ENCODE data around the gene GRID1.

Gene GRID1

GRCh38 chr10:86167762-86168128, 198.8 kb downstream of the GRID1 start:
- TF ChIP-seq CTCF (IDR thresholded peaks at IDR 0.05; ENCODE audit: insufficient read depth, missing control alignments), result no peak
- FAIRE-seq, result no peak
- DNase-seq (ENCODE audit: insufficient read length, low spot score), result no peak

GRCh38 chr10:86167121-86167761, 199.4 kb downstream of the GRID1 start:
- no peak for TF ChIP-seq CTCF (IDR thresholded peaks at IDR 0.05; ENCODE audit: insufficient read depth, missing control alignments)
- DNase-seq (ENCODE audit: insufficient read length, low spot score), result no peak
- FAIRE-seq, result no peak

- no peak for TF ChIP-seq CTCF (IDR thresholded peaks at IDR 0.05; ENCODE audit: insufficient read depth, missing control alignments)
- no peak for DNase-seq (ENCODE audit: insufficient read length, low spot score)
- FAIRE-seq, result no peak
Measured at GRCh38 chr10:86165666-86166065, 200.9 kb downstream of the GRID1 start.

GRCh38 chr10:86164960-86165630, 201.5 kb downstream of the GRID1 start:
- no peak for FAIRE-seq
- DNase-seq (ENCODE audit: insufficient read length, low spot score), result no peak
- no peak for TF ChIP-seq CTCF (IDR thresholded peaks at IDR 0.05; ENCODE audit: insufficient read depth, missing control alignments)

GRCh38 chr10:86164174-86164774, 202.3 kb downstream of the GRID1 start:
- DNase-seq (ENCODE audit: insufficient read length, low spot score) (no peak), FAIRE-seq (no peak)
- no peak for TF ChIP-seq CTCF (IDR thresholded peaks at IDR 0.05; ENCODE audit: insufficient read depth, missing control alignments)

GRCh38 chr10:86163522-86164173, 202.9 kb downstream of the GRID1 start:
- no peak for FAIRE-seq
- DNase-seq (ENCODE audit: insufficient read length, low spot score), result peak; percentile 37

More at GRCh38 chr10:86163522-86164173, 202.9 kb downstream of the GRID1 start:
- peak; percentile 15 for TF ChIP-seq CTCF (IDR thresholded peaks at IDR 0.05; ENCODE audit: insufficient read depth, missing control alignments)
